NCI-H524 treated with DMSO at 0.1 percent for 48 hours (cell line): Measurements from ENCODE around the gene DIPK1A.

Experiments used
- DNase-seq: peaks from one replicate; lab custom pipeline; 2025; lab: John Stamatoyannopoulos, UW

DIPK1A gene

DNA sequence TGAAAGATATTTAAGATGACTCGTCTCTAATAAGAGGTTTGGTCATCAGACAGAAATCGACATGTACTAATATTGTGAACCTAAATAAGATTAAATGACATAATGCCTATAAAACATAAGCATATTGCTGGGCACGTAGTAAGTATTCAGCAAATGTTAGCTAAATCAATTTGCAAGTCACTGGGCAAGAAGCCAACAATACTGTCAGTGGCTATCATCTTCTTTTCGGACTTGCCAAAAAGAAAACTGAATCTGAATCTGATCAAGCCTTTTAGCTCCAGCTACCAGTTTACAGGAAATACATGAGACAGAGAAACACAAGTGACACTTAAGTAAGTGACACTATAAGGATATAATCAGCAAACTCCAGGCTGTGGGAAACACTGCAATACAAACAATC lies 83.5 kb downstream of the DIPK1A start:
- no peak for DNase-seq

DNA sequence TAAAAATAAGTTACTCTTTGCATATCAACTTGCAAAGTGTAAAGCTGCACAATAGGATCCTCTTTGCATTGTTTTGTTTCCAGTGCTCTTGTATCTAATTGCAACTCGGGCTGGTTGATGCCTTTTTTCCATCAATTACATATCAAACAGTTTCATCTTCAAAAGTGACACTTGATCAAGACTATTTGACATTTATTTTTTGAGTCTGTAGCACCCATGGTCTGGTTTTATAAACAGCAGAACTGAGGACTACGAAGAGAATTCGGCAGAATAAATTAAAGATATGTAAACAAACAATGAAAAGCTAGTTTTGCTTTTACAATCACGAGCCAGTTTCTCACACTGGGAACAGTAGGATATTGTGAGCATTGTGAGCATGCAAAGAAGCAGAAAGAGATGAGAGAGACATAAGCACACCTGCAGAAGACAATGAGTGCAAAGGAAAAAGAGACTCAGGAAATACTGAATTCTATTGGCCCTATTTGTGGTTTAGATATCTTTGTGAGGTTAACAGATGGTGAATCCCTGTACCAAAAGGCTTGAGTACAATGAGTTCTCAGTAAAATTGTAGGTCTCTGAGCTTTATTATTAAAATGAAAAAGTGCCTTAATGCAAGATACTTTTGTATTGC lies 84.1 kb downstream of the DIPK1A start:
- DNase-seq = no peak

DNA sequence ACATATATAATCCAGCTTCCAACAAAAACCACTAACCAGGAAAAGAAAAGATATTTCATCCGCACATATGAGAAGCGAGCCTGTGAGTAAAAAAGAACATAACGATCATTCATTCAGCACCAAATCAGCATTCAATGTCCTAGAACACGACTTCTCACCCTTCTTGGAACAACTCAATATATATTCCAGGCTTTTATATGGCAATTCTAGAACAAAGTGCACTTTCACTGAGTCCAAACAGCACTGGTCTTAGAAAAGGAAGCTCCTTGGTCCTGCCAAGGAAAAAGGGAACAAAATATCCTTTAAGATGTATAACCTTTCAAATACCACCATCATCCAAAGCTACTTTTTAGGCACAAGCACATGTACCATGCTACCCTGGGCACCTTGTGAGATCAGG lies 84.9 kb downstream of the DIPK1A start:
- no peak for DNase-seq

DNA sequence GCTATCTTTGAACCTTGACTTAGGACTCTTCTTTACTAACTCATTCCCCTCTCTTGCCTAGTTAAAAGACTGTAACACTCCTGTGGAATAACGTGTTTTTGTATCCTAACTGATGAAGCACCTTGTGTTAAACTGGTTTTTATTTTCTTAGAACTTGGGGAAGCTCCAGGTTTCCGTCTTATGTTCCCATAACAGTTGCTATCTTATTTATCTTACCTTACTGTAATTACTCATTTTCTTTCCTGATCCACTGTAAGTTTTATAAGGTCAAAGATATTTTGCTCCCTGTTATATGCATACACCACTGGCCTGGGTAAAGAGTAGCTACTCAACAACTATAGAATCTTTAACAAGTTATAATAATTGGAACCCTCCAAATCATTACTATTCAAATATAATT lies 86.3 kb downstream of the DIPK1A start:
- DNase-seq = no peak

DNA sequence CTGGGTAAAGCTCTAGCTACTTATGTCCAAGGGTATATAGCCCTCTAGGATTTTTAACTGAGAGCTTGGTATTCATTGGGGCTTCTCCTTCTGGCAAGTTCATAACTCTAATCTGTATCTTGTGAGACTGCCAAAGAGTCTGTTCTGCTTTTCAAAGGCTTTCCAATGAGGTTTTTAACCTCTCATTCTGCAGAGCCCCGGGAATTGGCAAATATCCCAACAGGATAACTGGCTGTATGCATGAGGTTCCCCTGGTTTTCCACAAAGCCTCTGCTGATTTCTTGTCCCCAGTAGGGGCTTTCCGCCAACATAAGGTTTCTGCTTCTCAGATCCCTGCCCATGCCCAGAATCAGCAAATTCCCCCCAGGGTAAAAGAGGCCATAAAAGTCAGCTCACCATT lies 88.5 kb downstream of the DIPK1A start:
- no peak for DNase-seq

DNA sequence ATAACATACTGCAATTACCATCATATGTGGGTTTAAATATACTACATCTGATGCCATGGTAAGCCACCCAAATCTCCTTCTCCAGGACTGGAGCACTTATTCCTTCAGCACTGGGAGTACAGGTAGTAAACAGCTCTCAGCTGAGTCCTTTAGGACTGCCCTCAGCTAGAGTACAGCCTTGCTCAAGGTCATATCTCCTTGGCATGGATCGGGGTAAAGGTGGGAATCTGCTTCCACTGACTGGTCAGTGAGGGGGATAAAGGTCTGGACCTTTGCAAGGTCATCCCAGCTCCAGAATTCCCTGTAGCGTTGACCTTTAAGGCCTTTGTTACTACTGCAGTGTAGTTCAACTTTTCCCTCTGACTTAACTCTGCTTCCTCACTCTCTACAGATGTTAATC lies 90.7 kb downstream of the DIPK1A start:
- DNase-seq = no peak

DNA sequence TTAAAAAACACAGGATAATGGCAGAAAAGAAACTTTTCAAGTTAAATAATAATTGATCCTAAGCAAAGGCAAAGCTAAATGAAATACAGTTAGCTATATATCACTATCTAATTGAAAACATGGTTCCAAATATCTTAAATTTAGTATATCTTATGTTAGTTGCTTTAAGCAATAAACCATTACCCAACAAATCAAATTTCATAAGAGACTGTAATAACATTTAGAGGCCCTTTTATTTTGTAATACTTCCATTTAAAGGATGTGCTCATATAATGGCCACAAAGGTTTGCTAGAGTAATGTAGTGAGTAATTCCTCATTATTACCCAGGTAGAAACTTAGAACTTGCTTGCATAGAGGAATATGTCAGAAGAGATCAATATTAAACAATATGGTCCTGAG lies 97.1 kb downstream of the DIPK1A start:
- DNase-seq = no peak

DNA sequence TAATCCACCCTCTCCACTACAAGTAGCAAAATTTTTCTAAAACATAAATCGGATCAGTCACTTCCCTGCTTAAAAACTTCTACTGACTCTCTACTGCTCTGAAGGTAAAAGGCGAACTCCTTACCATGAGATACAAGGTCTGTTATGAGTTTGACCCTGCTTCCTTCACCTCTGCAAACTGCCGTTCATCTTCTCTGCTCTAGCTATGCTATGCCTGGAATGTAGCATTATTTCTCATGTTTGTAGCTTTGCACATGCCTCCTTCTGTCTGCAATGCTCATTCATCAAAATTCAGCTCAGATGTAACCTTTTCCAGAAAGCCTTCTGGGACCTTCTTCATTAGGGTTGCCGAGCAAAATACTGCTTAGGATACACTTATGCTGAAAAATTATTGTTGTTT lies 98.7 kb downstream of the DIPK1A start:
- DNase-seq = no peak

DNA sequence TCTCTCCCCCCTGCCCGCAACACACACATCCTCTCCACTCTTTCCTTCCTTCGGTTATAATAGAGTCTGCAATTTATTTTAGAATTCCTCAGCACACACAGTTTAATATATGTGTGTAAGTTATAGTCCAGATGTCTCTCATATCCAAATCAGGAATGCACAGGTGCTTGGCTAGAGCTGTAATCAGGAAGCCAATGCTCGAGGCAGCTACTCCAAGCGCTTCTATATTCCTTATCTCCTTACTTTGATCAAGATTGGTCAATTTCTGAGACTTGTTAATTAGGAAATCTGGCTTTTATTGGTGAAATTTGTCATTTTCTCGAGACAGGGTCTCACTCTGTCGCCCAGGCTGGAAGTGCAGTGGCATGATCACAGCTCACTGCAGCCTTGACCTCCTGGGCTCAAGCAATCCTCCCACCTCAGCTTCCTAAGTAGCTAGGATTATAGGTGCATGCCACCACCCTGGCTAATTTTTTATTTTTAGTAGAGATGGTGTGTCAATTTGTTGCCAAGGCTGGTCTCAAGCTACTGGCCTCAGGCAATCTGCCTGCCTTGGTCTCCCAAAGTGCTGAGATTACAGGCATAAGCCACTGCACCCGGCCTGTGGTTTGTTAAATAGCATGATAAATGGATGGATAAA lies 101.7 kb downstream of the DIPK1A start:
- no peak for DNase-seq

DNA sequence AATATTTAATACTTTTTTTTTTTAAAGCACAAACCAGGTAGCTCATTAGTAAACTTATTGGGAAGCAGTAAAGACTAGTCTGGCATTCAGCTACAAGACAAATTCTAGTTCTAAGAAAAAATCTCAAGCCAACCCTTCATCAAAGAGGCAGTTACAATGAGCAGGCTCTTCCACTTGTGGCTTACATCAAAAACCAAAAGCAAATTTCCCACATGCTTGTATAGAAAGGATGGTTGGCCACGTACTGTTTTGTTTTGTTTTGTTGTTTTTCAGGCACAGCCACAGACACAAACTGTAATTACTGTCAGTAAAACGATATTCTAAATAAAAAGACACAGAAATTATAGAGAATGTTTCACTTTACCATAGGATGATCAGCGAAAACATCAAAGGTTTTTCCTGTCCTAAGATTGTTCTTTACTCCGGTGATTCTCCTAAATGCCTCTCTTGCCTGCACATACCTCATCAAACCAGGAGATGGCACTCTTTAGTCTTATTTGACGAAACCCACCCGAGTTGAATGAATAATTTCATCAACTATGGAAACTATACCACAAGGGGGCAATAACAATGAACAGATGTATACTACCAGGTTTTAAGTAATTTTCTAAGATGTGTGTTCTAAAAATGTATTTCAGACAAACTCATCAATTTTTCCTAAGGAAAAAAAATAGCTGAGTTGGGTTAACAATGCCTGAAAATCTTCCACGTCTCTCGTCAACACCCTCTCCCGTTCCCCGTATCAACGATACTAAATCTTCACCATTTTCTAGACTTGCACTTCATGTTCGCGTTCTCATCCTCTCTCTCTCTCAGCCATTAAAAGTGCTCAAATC lies 102.5 kb downstream of the DIPK1A start:
- peak; percentile 56 for DNase-seq

DNA sequence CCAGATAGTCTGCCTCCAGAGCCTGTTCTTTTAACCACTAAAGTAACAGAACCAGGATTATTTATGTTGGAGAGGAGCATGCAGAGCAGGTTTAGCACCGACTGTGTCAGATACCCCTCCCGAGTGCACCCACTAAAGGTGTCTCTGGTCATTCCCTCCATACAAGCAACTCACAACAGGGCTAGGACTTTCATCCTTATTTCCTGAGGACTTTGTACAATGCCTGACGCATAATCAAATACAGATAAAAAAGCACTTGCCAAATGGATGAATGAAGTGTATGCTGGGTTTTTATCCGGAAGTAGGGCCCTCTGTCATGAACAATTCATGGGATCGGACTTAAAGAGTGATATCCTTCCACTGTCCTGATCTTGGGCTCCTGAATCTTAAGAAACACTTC lies 103.4 kb downstream of the DIPK1A start:
- no peak for DNase-seq

DNA sequence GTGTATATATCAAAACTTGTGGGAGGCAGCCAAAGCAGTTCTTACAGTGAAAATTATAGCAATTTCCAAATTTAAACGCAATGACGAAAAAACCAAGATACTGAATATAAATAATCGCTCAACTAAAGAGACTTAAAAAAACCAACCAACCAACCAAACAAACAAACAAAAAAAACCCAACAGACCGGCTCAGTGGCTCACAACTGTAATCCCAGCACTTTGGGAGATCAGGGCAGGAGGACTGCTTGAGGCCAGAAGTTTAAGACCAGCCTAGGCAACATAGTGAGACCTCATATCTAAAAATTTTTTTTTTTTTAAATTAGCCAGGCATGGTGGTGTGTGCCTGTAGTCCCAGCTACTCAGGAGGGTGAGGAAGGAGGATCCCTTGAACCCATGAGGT lies 106.0 kb downstream of the DIPK1A start:
- DNase-seq = no peak

DNA sequence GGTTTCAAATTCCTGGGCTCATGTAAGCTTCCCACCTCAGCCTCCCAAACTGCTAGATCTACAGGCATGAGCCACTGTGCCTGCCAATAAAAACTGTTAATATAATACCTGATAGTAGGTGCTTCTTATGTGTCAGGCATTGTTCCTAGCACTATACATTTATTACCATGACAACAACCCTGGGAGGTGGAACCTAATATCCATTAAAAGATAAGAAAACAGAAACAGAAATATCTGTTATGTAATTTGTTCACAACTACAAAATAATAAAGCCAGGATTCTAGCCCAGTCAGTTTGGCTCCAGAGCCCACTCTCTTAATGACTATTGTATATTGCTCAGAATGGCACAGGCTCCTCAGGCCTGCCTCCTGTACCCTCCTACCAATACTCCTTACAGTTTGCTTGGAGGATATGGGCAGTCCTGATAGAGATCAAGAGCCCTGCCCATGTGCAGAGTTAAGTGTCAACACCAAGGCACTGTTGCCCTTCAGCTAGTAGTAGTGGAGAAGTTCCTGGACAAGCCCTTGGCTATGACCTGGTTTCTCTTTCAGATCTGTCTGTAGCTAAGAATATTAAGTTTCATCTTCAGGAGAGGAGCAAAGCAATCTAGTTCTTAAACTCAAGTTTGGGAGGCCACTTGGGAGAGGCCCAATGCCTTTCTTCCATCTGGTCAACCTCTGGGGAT lies 107.0 kb downstream of the DIPK1A start:
- peak; percentile 96 for DNase-seq

DNA sequence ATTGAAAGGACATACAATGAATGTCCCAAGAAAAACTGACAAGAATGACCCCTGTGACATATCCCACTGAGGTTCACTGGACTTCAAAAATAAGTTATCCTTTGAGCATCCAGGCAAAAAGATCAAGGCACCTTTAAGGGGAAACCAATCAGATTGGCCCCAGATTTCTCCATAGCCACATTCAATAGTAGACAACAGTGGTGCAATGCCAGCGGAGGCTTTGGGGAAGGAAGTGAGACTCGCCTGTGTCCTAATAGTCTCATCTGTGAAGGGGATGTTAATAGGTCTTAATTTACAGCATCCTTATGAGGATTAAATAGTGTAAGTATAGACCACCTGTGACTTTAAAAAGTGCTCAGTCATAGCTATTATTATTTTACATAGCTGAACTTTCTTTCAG lies 108.0 kb downstream of the DIPK1A start:
- peak; percentile 60 for DNase-seq

DNA sequence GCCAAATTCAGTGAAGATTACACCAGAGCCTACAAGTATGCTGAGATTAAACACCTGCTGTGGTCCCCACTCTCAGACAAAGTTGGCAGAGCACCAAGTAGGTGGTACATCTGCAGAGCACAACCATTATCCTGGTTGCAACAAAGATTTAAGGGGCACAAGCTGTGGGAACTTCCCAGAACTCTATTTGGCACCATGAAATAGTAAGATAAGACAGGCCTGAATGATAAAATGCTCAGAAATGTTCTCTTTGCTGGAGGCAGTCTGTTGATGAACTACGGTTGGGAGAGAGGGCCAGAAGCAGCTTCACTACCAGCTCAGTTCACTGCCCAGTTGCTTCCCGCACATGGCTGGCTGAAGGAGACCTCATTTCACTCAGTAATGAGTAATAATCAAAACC lies 109.5 kb downstream of the DIPK1A start:
- peak; percentile 19 for DNase-seq

DNA sequence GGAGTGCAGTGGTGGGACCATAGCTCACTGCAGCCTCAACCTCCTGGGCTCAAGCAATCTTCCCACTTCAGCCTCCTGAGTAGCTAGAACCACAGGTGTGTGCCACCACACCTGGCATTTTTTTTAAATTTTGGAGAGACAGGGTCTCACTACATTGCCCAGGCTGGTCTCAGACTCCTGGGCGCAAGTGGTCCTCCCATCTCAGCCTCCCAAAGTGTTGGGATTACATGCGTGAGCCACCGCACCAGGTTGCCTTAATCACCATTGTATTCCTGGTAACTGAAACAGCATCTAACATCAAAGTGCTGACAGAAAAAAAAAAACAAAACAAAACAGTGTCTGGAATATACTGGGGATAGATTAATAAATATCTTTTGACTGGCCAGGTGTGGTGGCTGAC lies 111.2 kb downstream of the DIPK1A start:
- no peak for DNase-seq

DNA sequence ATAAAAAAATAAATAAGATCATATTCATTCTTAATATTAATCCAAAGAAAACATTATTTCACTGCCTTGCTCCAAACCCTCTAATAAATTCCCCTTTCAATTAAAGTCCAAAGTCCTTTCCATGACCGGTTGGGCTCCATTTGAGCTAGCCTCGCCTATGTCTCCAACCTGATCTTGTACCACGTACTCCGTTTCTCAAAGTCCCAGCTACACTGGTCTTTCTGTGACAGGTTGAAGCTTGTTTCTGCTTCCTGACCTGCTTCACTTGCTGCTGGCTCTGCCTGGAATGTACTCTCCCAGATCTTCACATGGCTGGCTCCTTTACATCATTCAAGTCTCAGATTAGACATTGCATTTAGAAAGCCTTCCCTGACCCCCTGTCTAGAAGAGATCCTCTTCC lies 113.1 kb downstream of the DIPK1A start:
- no peak for DNase-seq

DNA sequence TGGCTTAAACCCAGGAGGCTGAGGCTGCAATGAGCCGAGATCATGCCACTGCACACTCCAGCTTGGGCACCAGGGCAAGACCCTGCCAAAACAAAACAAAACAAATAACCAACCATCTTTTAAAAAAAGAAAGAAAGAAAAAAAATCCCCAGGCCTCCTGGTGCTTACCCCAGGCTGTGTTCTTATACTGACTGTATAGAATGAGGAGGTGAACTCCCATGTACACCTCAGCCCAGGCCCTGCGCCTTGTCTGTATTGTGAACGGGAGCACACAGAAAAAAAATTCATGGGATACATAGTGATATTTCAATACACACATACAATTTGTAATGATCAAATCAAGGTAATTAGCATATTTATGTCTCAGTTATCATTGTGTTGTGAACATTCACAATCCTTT lies 115.4 kb downstream of the DIPK1A start:
- no peak for DNase-seq

DNA sequence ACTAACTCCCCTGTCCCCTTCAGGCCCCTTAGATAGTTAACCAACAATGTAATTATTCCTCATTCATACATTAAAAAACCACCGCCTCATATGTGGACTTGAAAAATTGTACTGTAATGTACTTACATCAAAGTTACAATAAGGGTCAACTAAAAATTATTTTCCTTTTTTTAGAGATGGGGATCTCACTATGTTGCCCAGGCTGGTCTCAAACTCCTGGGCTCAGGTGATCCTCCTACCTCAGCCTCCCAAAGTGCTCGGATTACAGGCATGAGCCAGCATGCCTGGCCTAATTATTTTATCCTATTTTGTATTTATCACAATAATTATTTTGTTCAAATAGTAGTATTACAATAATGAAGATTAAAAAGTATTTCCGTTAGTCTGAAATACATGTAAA lies 116.8 kb downstream of the DIPK1A start:
- no peak for DNase-seq

DNA sequence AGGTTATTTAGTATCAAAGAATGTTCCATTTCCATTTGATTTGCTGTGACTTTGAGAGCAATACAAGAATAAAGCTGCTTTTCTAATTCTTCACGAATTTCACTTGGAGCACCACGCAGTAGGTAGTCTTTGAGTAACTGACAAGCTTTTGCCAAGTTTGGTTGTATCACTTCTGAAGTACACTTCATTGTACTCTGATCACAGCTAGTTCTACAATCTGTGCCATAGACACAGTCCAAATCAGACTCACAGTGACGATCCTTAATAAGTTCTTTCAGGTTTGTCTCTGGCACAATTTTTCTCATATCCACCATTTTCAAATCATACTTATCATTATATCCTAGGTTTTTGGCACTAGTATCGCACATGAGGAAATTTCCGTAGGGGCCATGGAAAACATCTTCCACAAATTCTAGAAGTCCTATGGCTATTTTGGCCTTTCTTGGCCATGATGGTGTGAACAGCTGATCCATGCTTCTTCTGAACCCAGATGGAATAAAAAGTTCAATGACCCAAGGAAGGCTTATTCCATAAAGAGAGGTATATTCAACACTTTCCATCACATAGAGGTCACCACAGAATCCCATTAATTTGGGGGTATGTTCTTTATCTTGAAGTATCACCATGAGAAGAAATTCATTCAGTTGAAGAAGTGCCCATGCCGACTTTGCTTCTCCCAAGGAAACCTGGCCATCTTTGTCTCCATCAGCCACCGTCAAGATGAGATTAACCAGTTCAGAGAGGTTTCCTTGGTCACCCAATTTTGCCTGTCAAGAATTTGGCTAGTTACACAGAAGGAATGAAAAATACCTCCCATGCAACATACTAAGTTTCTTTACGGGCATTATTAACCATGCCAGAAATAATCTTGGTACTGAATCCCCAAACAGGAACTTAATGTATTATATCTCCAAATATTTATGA lies 117.6 kb downstream of the DIPK1A start:
- no peak for DNase-seq

DNA sequence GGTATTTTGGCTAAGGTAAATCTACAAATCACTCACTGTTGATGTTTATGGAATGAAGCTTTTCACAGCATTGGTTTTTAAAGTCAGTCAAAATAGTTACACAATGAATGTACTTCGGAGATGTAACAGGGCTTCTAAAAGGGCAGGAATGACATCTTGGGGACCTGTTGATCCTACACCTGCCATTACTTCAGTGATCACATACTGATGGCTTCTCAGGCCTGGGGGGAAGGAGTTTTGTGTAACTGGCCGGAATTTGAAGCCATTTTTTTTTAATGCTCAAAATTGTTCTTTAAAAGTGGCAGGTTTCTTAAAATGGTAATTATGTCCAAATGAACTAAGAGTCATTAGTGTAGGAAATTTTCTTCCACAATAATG lies 118.2 kb downstream of the DIPK1A start:
- no peak for DNase-seq
